ENCODE measurements around the gene LEO1.
A peak's percentile ranks its signal among the peaks of the same experiment; 100 is the strongest.

Gene LEO1

DNA sequence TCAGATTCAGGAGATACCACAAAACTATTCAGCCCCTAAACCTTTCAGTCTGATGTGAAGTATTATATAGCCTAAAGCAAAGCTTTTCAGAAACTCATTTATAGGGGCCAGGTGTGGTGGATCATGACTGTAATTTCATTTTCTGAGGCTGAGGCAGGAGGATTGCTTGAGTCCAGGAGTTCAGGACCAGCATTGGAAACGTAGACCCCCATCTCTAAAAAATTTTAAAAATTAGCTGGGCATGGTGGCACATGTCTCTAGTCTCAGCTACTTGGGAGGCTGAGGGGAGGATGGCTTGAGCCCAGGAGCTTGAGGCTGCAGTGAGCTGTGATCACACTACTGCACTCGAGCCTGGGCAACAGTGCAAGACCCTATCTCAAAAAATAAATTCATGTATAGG lies 82.1 kb downstream of the LEO1 start:
- H3K27ac ChIP-seq (replicated peaks): no peak overlapping the region
- no peaks in the 10 kb centered on the region for H3K27me3 ChIP-seq (ENCODE audit: insufficient read depth, poor library complexity, severe bottlenecking)

GRCh38 chr15:51888593-51889195 lies 82.9 kb downstream of the LEO1 start:
- no peak for DNase-seq (ENCODE audit: low read depth in 1 of 2, low spot score in 1 of 2)

More for the DNA sequence above, 82.1 kb downstream of the LEO1 start:
- TF ChIP-seq POLR2AphosphoS5 (IDR thresholded peaks at IDR 0.05; ENCODE audit: low read depth) (no peak), SPI1 (IDR thresholded peaks at IDR 0.05; ENCODE audit: borderline replicate concordance, low read depth) (no peak), GABPA (IDR thresholded peaks at IDR 0.05; ENCODE audit: low read depth) (no peak), CTCF (IDR thresholded peaks at IDR 0.05; ENCODE audit: insufficient read depth, low read length) (no peak)
- TF ChIP-seq, protein P1, sequence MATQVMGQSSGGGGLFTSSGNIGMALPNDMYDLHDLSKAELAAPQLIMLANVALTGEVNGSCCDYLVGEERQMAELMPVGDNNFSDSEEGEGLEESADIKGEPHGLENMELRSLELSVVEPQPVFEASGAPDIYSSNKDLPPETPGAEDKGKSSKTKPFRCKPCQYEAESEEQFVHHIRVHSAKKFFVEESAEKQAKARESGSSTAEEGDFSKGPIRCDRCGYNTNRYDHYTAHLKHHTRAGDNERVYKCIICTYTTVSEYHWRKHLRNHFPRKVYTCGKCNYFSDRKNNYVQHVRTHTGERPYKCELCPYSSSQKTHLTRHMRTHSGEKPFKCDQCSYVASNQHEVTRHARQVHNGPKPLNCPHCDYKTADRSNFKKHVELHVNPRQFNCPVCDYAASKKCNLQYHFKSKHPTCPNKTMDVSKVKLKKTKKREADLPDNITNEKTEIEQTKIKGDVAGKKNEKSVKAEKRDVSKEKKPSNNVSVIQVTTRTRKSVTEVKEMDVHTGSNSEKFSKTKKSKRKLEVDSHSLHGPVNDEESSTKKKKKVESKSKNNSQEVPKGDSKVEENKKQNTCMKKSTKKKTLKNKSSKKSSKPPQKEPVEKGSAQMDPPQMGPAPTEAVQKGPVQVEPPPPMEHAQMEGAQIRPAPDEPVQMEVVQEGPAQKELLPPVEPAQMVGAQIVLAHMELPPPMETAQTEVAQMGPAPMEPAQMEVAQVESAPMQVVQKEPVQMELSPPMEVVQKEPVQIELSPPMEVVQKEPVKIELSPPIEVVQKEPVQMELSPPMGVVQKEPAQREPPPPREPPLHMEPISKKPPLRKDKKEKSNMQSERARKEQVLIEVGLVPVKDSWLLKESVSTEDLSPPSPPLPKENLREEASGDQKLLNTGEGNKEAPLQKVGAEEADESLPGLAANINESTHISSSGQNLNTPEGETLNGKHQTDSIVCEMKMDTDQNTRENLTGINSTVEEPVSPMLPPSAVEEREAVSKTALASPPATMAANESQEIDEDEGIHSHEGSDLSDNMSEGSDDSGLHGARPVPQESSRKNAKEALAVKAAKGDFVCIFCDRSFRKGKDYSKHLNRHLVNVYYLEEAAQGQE (IDR thresholded peaks at IDR 0.05; ENCODE audit: insufficient replicate concordance, low read depth): no peak
- no peak for DNase-seq (ENCODE audit: low read depth in 1 of 2, low spot score in 1 of 2)
- no peak overlapping the region for H3K4me3 ChIP-seq (replicated peaks; ENCODE audit: insufficient read depth, low read length)

More at GRCh38 chr15:51888593-51889195, 82.9 kb downstream of the LEO1 start:
- Histone ChIP-seq H3K27me3 (ENCODE audit: insufficient read depth, poor library complexity, severe bottlenecking) (no peaks in the 10 kb centered on the region), H3K27ac (replicated peaks) (no peak overlapping the region), H3K4me3 (replicated peaks; ENCODE audit: insufficient read depth, low read length) (no peak overlapping the region)
- TF ChIP-seq POLR2AphosphoS5 (IDR thresholded peaks at IDR 0.05; ENCODE audit: low read depth) (no peak), CTCF (IDR thresholded peaks at IDR 0.05; ENCODE audit: insufficient read depth, low read length) (peak; percentile 66), SPI1 (IDR thresholded peaks at IDR 0.05; ENCODE audit: borderline replicate concordance, low read depth) (no peak)
- TF ChIP-seq, protein P1 (IDR thresholded peaks at IDR 0.05; ENCODE audit: insufficient replicate concordance, low read depth): no peak
